ENCODE results near the gene PPP4C.

Gene PPP4C

GRCh38 chr16:30082545-30083090, 6.8 kb downstream of the PPP4C start:
- no peak for DNase-seq (ENCODE audit: low read depth)

GRCh38 chr16:30083216-30084055, 7.6 kb downstream of the PPP4C start:
- DNase-seq (ENCODE audit: low read depth) = no peak

- no peak for DNase-seq (ENCODE audit: low read depth)
Observed at GRCh38 chr16:30084096-30084815, 8.5 kb downstream of the PPP4C start.

- no peak for DNase-seq (ENCODE audit: low read depth)
Observed at GRCh38 chr16:30084816-30085159, 9.0 kb downstream of the PPP4C start.

GRCh38 chr16:30085247-30085646, 9.5 kb downstream of the PPP4C start:
- no peak for DNase-seq (ENCODE audit: low read depth)

- no peak for DNase-seq (ENCODE audit: low read depth)
Observed at GRCh38 chr16:30085820-30086219, 10.0 kb downstream of the PPP4C start.

- DNase-seq (ENCODE audit: low read depth) = no peak
Observed at GRCh38 chr16:30086291-30087140, 10.7 kb downstream of the PPP4C start.

- DNase-seq (ENCODE audit: low read depth) = no peak
Observed at GRCh38 chr16:30087181-30087898, 11.5 kb downstream of the PPP4C start.

- no peak for DNase-seq (ENCODE audit: low read depth)
Observed at GRCh38 chr16:30088237-30088831, 12.5 kb downstream of the PPP4C start.

GRCh38 chr16:30088832-30089624, 13.2 kb downstream of the PPP4C start:
- no peak for DNase-seq (ENCODE audit: low read depth)

GRCh38 chr16:30090610-30091331, 15.0 kb downstream of the PPP4C start:
- no peak for DNase-seq (ENCODE audit: low read depth)

- peak; percentile 89 for DNase-seq (ENCODE audit: low read depth)
Observed at GRCh38 chr16:30091474-30092372, 15.9 kb downstream of the PPP4C start, which contains the start of gene TBX6. Gene TBX6 (minus strand): TSS chr16:30091924. CDS start chr16:30091193, 731 bp downstream.

- DNase-seq (ENCODE audit: low read depth) = peak; percentile 27
Observed at GRCh38 chr16:30092373-30093010, 16.7 kb downstream of the PPP4C start.

- no peak for DNase-seq (ENCODE audit: low read depth)
Observed at GRCh38 chr16:30094541-30095165, 18.9 kb downstream of the PPP4C start.

GRCh38 chr16:30095166-30096078, 19.6 kb downstream of the PPP4C start:
- DNase-seq (ENCODE audit: low read depth) = no peak

GRCh38 chr16:30096105-30096861, 20.5 kb downstream of the PPP4C start, which contains the start of gene YPEL3:
Gene YPEL3 (minus strand): TSS chr16:30096213. CDS start chr16:30095482, 731 bp downstream.
- DNase-seq (ENCODE audit: low read depth) = peak; percentile 79

Data from stimulated activated CD8-positive, alpha-beta memory T cell treated with anti-CD3 and anti-CD28 coated beads, Interleukin-12 subunit alpha, Interleukin-12 subunit beta, amount 100 ng/mL, for 1 hour (primary cell).